Activated T-helper 1 cell treated with anti-CD3 and anti-CD28 coated beads, Interleukin-12 subunit alpha, Interleukin-12 subunit beta, Interleukin-2, Interleukin-4 antibody, amounts not matched to agents 30 ng/mL and 10 ng/mL and 1 ng/mL, durations not matched to agents 14 hours and 24 hours and 36 hours (primary cell): ENCODE measurements around the gene CLVS2. TPM values are rescaled to one million over a fixed set of nuclear protein-coding genes. Genes with fewer than 3 reads are reported as not detected.

Experiments
- DNase-seq: peaks from one replicate; pipeline ENCODE4 v3.0.0; 2021; ENCODE audit warnings: low spot score
- H3K27ac Mint-ChIP-seq: one replicate; pipeline ENCODE4 v1.8.0; 2021; ENCODE audit warnings: mild to moderate bottlenecking, mixed read lengths
- H3K27me3 Mint-ChIP-seq: one replicate; pipeline ENCODE4 v1.8.0; 2022; ENCODE audit warnings: mild to moderate bottlenecking, moderate library complexity, mixed read lengths; ENCODE audit not compliant: insufficient read depth
- H3K36me3 Mint-ChIP-seq: one replicate; pipeline ENCODE4 v1.8.0; 2021; ENCODE audit warnings: low read depth, mixed read lengths
- H3K4me1 Mint-ChIP-seq: one replicate; pipeline ENCODE4 v1.8.0; 2021; ENCODE audit warnings: low read depth, mixed read lengths
- H3K4me3 Mint-ChIP-seq: one replicate; pipeline ENCODE4 v1.8.0; 2021; ENCODE audit warnings: mild to moderate bottlenecking, moderate library complexity, mixed read lengths
- H3K9me3 Mint-ChIP-seq: one replicate; pipeline ENCODE4 v1.8.0; 2021; ENCODE audit warnings: mixed read lengths
- intact Hi-C: fragments of 100-400 bp; cut with micrococcal nuclease; formaldehyde crosslinking; loops from one replicate; pipeline ENCODE4 v1.15.1; 2024
- total RNA-seq: library from RNA; stranded (reverse); gene quantifications from 2 replicates; pipeline ENCODE4 v1.2.3, GENCODE V29; 2022

Gene CLVS2
- total RNA-seq, 1 donor from 2014 or later, result not detected

- Mint-ChIP-seq H3K4me3 (no peak overlapping the region), H3K4me1 (no peaks in the 10 kb centered on the region)
- intact Hi-C loops, result no loop called here
These were observed 46.4 kb downstream of the CLVS2 start for GRCh38 chr6:123042401-123042800.

GRCh38 chr6:123044341-123044860 is 48.4 kb downstream of the CLVS2 start:
- H3K27me3 Mint-ChIP-seq, result no peaks in the 10 kb centered on the region

More at GRCh38 chr6:123042401-123042800, 46.4 kb downstream of the CLVS2 start:
- no peaks in the 10 kb centered on the region for H3K36me3 Mint-ChIP-seq
- H3K27me3 Mint-ChIP-seq, result no peaks in the 10 kb centered on the region
- H3K9me3 Mint-ChIP-seq, result no peaks in the 10 kb centered on the region
- no peak for DNase-seq
- no peak overlapping the region for H3K27ac Mint-ChIP-seq

GRCh38 chr6:123053602-123054225 is 57.7 kb downstream of the CLVS2 start:
- no peaks in the 10 kb centered on the region for H3K27me3 Mint-ChIP-seq

More at GRCh38 chr6:123044341-123044860, 48.4 kb downstream of the CLVS2 start:
- Mint-ChIP-seq H3K4me3 (no peak overlapping the region), H3K27ac (no peak overlapping the region), H3K4me1 (no peaks in the 10 kb centered on the region), H3K9me3 (no peaks in the 10 kb centered on the region), H3K36me3 (no peaks in the 10 kb centered on the region)
- intact Hi-C loops, result no loop called here
- DNase-seq, result no peak

GRCh38 chr6:123055256-123055655 is 59.2 kb downstream of the CLVS2 start:
- DNase-seq, result no peak
- Mint-ChIP-seq H3K4me1 (no peaks in the 10 kb centered on the region), H3K4me3 (no peak overlapping the region), H3K9me3 (no peaks in the 10 kb centered on the region), H3K27ac (no peak overlapping the region), H3K36me3 (no peaks in the 10 kb centered on the region), H3K27me3 (no peaks in the 10 kb centered on the region)
- intact Hi-C loops, result no loop called here

More at GRCh38 chr6:123053602-123054225, 57.7 kb downstream of the CLVS2 start:
- intact Hi-C loops, result no loop called here
- Mint-ChIP-seq H3K36me3 (no peaks in the 10 kb centered on the region), H3K27ac (no peak overlapping the region), H3K4me3 (no peak overlapping the region), H3K9me3 (no peaks in the 10 kb centered on the region), H3K4me1 (no peaks in the 10 kb centered on the region)
- no peak for DNase-seq

GRCh38 chr6:123062670-123063069 is 66.6 kb downstream of the CLVS2 start:
- Mint-ChIP-seq H3K4me3 (no peak overlapping the region), H3K9me3 (no peaks in the 10 kb centered on the region)
- intact Hi-C loops, result no loop called here

GRCh38 chr6:123064038-123064437 is 68.0 kb downstream of the CLVS2 start:
- Mint-ChIP-seq H3K36me3 (no peaks in the 10 kb centered on the region), H3K4me3 (no peak overlapping the region), H3K4me1 (peaks cover 12% of the 10 kb centered on the region), H3K27ac (no peak overlapping the region), H3K27me3 (no peaks in the 10 kb centered on the region), H3K9me3 (no peaks in the 10 kb centered on the region)
- intact Hi-C loops, result no loop called here
- no peak for DNase-seq

More at GRCh38 chr6:123062670-123063069, 66.6 kb downstream of the CLVS2 start:
- DNase-seq, result no peak
- Mint-ChIP-seq H3K36me3 (no peaks in the 10 kb centered on the region), H3K4me1 (peaks cover 12% of the 10 kb centered on the region), H3K27ac (no peak overlapping the region), H3K27me3 (no peaks in the 10 kb centered on the region)

GRCh38 chr6:123074616-123075015 is 78.6 kb downstream of the CLVS2 start:
- DNase-seq, result no peak
- Mint-ChIP-seq H3K4me3 (no peak overlapping the region), H3K36me3 (no peaks in the 10 kb centered on the region), H3K4me1 (no peaks in the 10 kb centered on the region), H3K27ac (no peak overlapping the region), H3K9me3 (no peaks in the 10 kb centered on the region), H3K27me3 (peaks cover 2% of the 10 kb centered on the region)
- intact Hi-C loops, result no loop called here

- Mint-ChIP-seq H3K27me3 (no peaks in the 10 kb centered on the region), H3K36me3 (no peaks in the 10 kb centered on the region), H3K27ac (no peak overlapping the region), H3K9me3 (no peaks in the 10 kb centered on the region), H3K4me1 (no peaks in the 10 kb centered on the region), H3K4me3 (no peak overlapping the region)
- intact Hi-C loops, result no loop called here
- DNase-seq, result no peak
These were observed 89.4 kb downstream of the CLVS2 start for GRCh38 chr6:123085403-123085802.

GRCh38 chr6:123089226-123089625 is 93.2 kb downstream of the CLVS2 start:
- Mint-ChIP-seq H3K4me3 (no peak overlapping the region), H3K27ac (no peak overlapping the region), H3K27me3 (no peaks in the 10 kb centered on the region), H3K9me3 (no peaks in the 10 kb centered on the region), H3K4me1 (no peaks in the 10 kb centered on the region), H3K36me3 (no peaks in the 10 kb centered on the region)
- intact Hi-C loops, result no loop called here
- no peak for DNase-seq

GRCh38 chr6:123091091-123091895 is 95.3 kb downstream of the CLVS2 start:
- H3K27me3 Mint-ChIP-seq, result no peaks in the 10 kb centered on the region
- H3K27ac Mint-ChIP-seq, result no peak overlapping the region
- H3K36me3 Mint-ChIP-seq, result no peaks in the 10 kb centered on the region
- no peaks in the 10 kb centered on the region for H3K9me3 Mint-ChIP-seq
- no peak overlapping the region for H3K4me3 Mint-ChIP-seq
- DNase-seq, result no peak
- H3K4me1 Mint-ChIP-seq, result no peaks in the 10 kb centered on the region
- intact Hi-C loops, result no loop called here

- intact Hi-C loops, result no loop called here
- H3K4me1 Mint-ChIP-seq, result no peaks in the 10 kb centered on the region
- no peaks in the 10 kb centered on the region for H3K27me3 Mint-ChIP-seq
- H3K36me3 Mint-ChIP-seq, result no peaks in the 10 kb centered on the region
- no peaks in the 10 kb centered on the region for H3K9me3 Mint-ChIP-seq
- DNase-seq, result no peak
- no peak overlapping the region for H3K4me3 Mint-ChIP-seq
- H3K27ac Mint-ChIP-seq, result no peak overlapping the region
These were observed 95.8 kb downstream of the CLVS2 start for GRCh38 chr6:123091896-123092271.

GRCh38 chr6:123094795-123095194 is 98.8 kb downstream of the CLVS2 start:
- no peak overlapping the region for H3K4me3 Mint-ChIP-seq
- no peaks in the 10 kb centered on the region for H3K9me3 Mint-ChIP-seq
- intact Hi-C loops, result no loop called here
- H3K27ac Mint-ChIP-seq, result no peak overlapping the region
- no peaks in the 10 kb centered on the region for H3K36me3 Mint-ChIP-seq
- no peaks in the 10 kb centered on the region for H3K27me3 Mint-ChIP-seq
- no peaks in the 10 kb centered on the region for H3K4me1 Mint-ChIP-seq
- no peak for DNase-seq

- Mint-ChIP-seq H3K27ac (no peak overlapping the region), H3K4me1 (no peaks in the 10 kb centered on the region), H3K27me3 (no peaks in the 10 kb centered on the region), H3K9me3 (no peaks in the 10 kb centered on the region), H3K36me3 (no peaks in the 10 kb centered on the region), H3K4me3 (no peak overlapping the region)
- no peak for DNase-seq
- intact Hi-C loops, result no loop called here
These were observed 109.5 kb downstream of the CLVS2 start for GRCh38 chr6:123105561-123105960.
